HepG2 (cell line): Measurements from ENCODE around the gene NCAPG. TPM values are rescaled to one million over a fixed set of nuclear protein-coding genes. Genes with fewer than 3 reads are reported as not detected.

Experiments used
- ATAC-seq: fragments of 200-7000 bp; cut with Tn5 transposase; 3 replicates; pipeline ENCODE4 v1.9.1; 2020; ENCODE audit warnings: mild to moderate bottlenecking, moderate library complexity
- BruUV-seq: library from RNA; stranded (reverse); fragments of 400-500 nt; replicated peaks from 2 replicates; lab custom pipeline; 2021; lab: Mats Ljungman, UMichigan
- CTCF ChIA-PET: fragments of 300-600 bp; formaldehyde crosslinking; extraction: SDS; loops from one replicate; lab custom pipeline; 2021; ENCODE audit warnings: low total read pairs, inconsistent platforms, low intra/inter-chr PET ratio; lab: Yijun Ruan, JAX
- POLR2A ChIA-PET: fragments of 350-600 bp; sonication (Branson Sonifier 250); formaldehyde crosslinking; loops from one replicate; lab custom pipeline; 2020; ENCODE audit warnings: antibody characterized with exemption, inconsistent platforms; lab: Yijun Ruan, JAX
- DNase-seq: peaks from one replicate; pipeline ENCODE4 v3.0.0-alpha.2; 2015; ENCODE audit warnings: low spot score
- FAIRE-seq: peaks from 3 replicates; lab custom pipeline; 2011; peaks lifted over from hg19 to GRCh38; lab: Jason Lieb, UNC
- H2AFZ ChIP-seq: one replicate; pipeline ENCODE4 v1.6.1; 2011; ENCODE audit warnings: low read length, inconsistent platforms
- H3K27ac ChIP-seq: fragments of 300-600 bp; 3 replicates; pipeline ENCODE4 v1.8.0; 2011; ENCODE audit warnings: mixed run types, mild to moderate bottlenecking, mixed read lengths, low read length, inconsistent platforms; ENCODE audit not compliant: insufficient read depth; ENCODE audit errors: extremely low read length
- H3K27me3 ChIP-seq, 2 experiments: fragments of 200-600 bp in 1 of 2; 2 replicates in 1 of 2; 3 replicates in 1 of 2; pipeline versions ENCODE4 v1.6.0 to v1.8.0; 2011; ENCODE audit warnings: low read length in 2 of 2, mild to moderate bottlenecking in 2 of 2, moderate library complexity in 2 of 2, inconsistent platforms in 1 of 2; ENCODE audit not compliant: insufficient read depth in 2 of 2, control insufficient read depth in 1 of 2
- H3K36me3 ChIP-seq, 2 experiments: fragments of 200-600 bp in 1 of 2; replicated peaks in 1 of 2; 2 replicates in 1 of 2; 3 replicates in 1 of 2; pipeline versions ENCODE4 v1.5.1 to v1.8.0; 2011; ENCODE audit warnings: low read length in 2 of 2, inconsistent platforms in 1 of 2; ENCODE audit not compliant: insufficient read depth in 2 of 2, control insufficient read depth in 1 of 2
- H3K4me1 ChIP-seq: 2 replicates; pipeline ENCODE4 v1.5.1; 2012; ENCODE audit warnings: low read length, inconsistent platforms; ENCODE audit not compliant: insufficient read depth
- H3K4me2 ChIP-seq: 2 replicates; pipeline ENCODE4 v1.6.0; 2011; ENCODE audit warnings: low read depth, low read length, inconsistent platforms
- H3K4me3 ChIP-seq, 3 experiments: fragments of 200-600 bp in 1 of 3; sonication (generic), shearing (Covaris generic) in 1 of 3; replicated peaks in 1 of 3; 2 replicates each; pipeline ENCODE4 v1.5.1; 2011 to 2016; ENCODE audit warnings: low read length in 3 of 3, inconsistent platforms in 2 of 3, low read depth in 2 of 3, mild to moderate bottlenecking in 2 of 3, control low read depth in 1 of 3, mixed read lengths in 1 of 3; ENCODE audit not compliant: insufficient read depth in 1 of 3
- H3K79me2 ChIP-seq: one replicate; pipeline ENCODE4 v1.6.1; 2011; ENCODE audit warnings: low read length, inconsistent platforms; ENCODE audit not compliant: insufficient read depth
- H3K9ac ChIP-seq: 2 replicates; pipeline ENCODE4 v1.6.0; 2011; ENCODE audit warnings: mild to moderate bottlenecking, low read depth, low read length, inconsistent platforms; ENCODE audit not compliant: insufficient read depth
- H3K9me3 ChIP-seq: 2 replicates; pipeline ENCODE4 v1.5.1; 2012; ENCODE audit warnings: mild to moderate bottlenecking, low read length
- H4K20me1 ChIP-seq: 2 replicates; pipeline ENCODE4 v1.6.0; 2011; ENCODE audit warnings: inconsistent platforms, mild to moderate bottlenecking, low read length, moderate library complexity; ENCODE audit not compliant: insufficient read depth
- MTA1 ChIP-seq: sonication (generic); formaldehyde crosslinking; IDR thresholded peaks from 2 replicates; pipeline ENCODE4 v1.4.0; 2020; ENCODE audit warnings: missing genetic modification reagents, mild to moderate bottlenecking, borderline replicate concordance
- NFYB ChIP-seq: sonication (generic); formaldehyde crosslinking; IDR thresholded peaks from 2 replicates; pipeline ENCODE4 v1.4.0; 2020; ENCODE audit warnings: missing genetic modification reagents
- POLR2AphosphoS2 ChIP-seq: IDR thresholded peaks from 2 replicates; pipeline ENCODE4 v1.6.1; 2011; ENCODE audit warnings: low read depth, low read length, improper control_type of control experiment
- PRDM10 ChIP-seq: sonication (generic); formaldehyde crosslinking; IDR thresholded peaks from 2 replicates; pipeline ENCODE4 v1.4.0; 2020; ENCODE audit warnings: low read depth, missing genetic modification reagents
- SALL1 ChIP-seq: sonication (generic); formaldehyde crosslinking; IDR thresholded peaks from 2 replicates; pipeline ENCODE4 v1.8.0; 2022; ENCODE audit warnings: mild to moderate bottlenecking, missing genetic modification reagents
- STAG1 ChIP-seq: sonication (generic); formaldehyde crosslinking; IDR thresholded peaks from 2 replicates; pipeline ENCODE4 v1.4.0; 2020; ENCODE audit warnings: missing genetic modification reagents
- TAF15 ChIP-seq: fragments of 200-400 bp; formaldehyde crosslinking; IDR thresholded peaks from one replicate; pipeline ENCODE4 v1.6.1; 2018; ENCODE audit warnings: mild to moderate bottlenecking, low read depth, low read length; ENCODE audit not compliant: poor library complexity, severe bottlenecking
- TIGD3 ChIP-seq: sonication (generic); formaldehyde crosslinking; IDR thresholded peaks from 2 replicates; pipeline ENCODE4 v1.5.1; 2020; ENCODE audit warnings: mild to moderate bottlenecking, missing genetic modification reagents, borderline replicate concordance
- TOE1 ChIP-seq: sonication (generic); formaldehyde crosslinking; IDR thresholded peaks from 2 replicates; pipeline ENCODE4 v1.4.0; 2020; ENCODE audit warnings: mild to moderate bottlenecking, missing genetic modification reagents
- ZBTB14 ChIP-seq: sonication (generic); formaldehyde crosslinking; IDR thresholded peaks from 2 replicates; pipeline ENCODE4 v1.4.0; 2020; ENCODE audit warnings: missing genetic modification reagents
- ZFP1 ChIP-seq: IDR thresholded peaks from 2 replicates; pipeline ENCODE4 v1.6.1; 2016
- ZNF720 ChIP-seq: sonication (generic); formaldehyde crosslinking; IDR thresholded peaks from 2 replicates; pipeline ENCODE4 v1.4.0; 2020; ENCODE audit warnings: missing genetic modification reagents
- WGBS: methylation state at CpG from one replicate; pipeline ENCODE4 v1.1.6; 2017; ENCODE audit warnings: low lambda C conversion rate; 5-methylcytosine and 5-hydroxymethylcytosine counted together
- in situ Hi-C: cut with HindIII; loops from 2 replicates; pipeline ENCODE4 v1.10.0; 2017; ENCODE audit warnings: low pct_unique_long_range_greater_than_20kb; ENCODE audit not compliant: extremely low pct_ligation_motif_present
- intact Hi-C: fragments of 100-400 bp; cut with micrococcal nuclease; formaldehyde crosslinking; loops from one replicate; pipeline ENCODE4 v1.10.0; 2022; ENCODE audit not compliant: unreplicated experiment
- polyA plus RNA-seq, 8 experiments: library from polyadenylated mRNA; depleted of rRNA in 3 of 8; stranded (reverse) in 7 of 8; unstranded in 1 of 8; fragments of >200 nt; fragmentation: Illumina TruSeq in 4 of 8; extraction: Trizol in 4 of 8; gene quantifications; 2 replicates each; pipeline versions ENCODE4 v1.2.1 to v1.2.3, GENCODE V29; 2011 to 2016; ENCODE audit warnings: low read depth in 4 of 8, missing spikeins in 1 of 8, mixed read lengths in 1 of 8; ENCODE audit not compliant: insufficient read depth in 1 of 8
- total RNA-seq, 5 experiments: library from RNA; depleted of rRNA; stranded (reverse); fragments of >200 nt; fragmentation: Illumina TruSeq; extraction: Trizol; gene quantifications; 2 replicates each; pipeline ENCODE4 v1.2.3, GENCODE V29; 2016; ENCODE audit warnings: low read depth in 1 of 5

The NCAPG gene
- total and polyA plus RNA-seq, 2 of the 13 experiments (the other 11 are each of a cell fraction or from before 2014, with no cell fraction given) = 14.8 to 61.9 TPM

- H4K20me1 ChIP-seq = no peaks in the 10 kb centered on the region
- no peaks in the 10 kb centered on the region for H3K9me3 ChIP-seq
- no peak overlapping the region for H3K27ac ChIP-seq
- no peaks in the 10 kb centered on the region for H3K79me2 ChIP-seq
- TF ChIP-seq TIGD3 (CRISPR knock-in tag) (no peak), PRDM10 (no peak), POLR2AphosphoS2 (no peak), TAF15 (no peak), ZFP1 (no peak), MTA1 (CRISPR knock-in tag) (no peak), TOE1 (CRISPR knock-in tag) (no peak), STAG1 (no peak), NFYB (CRISPR knock-in tag) (no peak), SALL1 (no peak), ZBTB14 (CRISPR knock-in tag) (no peak), ZNF720 (CRISPR knock-in tag) (no peak)
- H3K27me3 ChIP-seq = no peaks in the 10 kb centered on the region; a peak in 1 of 5 replicates
- intact Hi-C loops = no loop called here
- H3K9ac ChIP-seq = no peak overlapping the region
- CTCF ChIA-PET = no interaction called here
- POLR2A ChIA-PET = no interaction called here
- H3K4me1 ChIP-seq = peaks cover 12% of the 10 kb centered on the region; the same call in 1 of the 2 replicates
- WGBS = 10% methylated on average over 4 of the region's 4 CpGs
- H2AFZ ChIP-seq = no peak overlapping the region
- H3K36me3 ChIP-seq = no peaks in the 10 kb centered on the region
- FAIRE-seq (no peak), DNase-seq (no peak), ATAC-seq (no peak)
- in situ Hi-C loops = no loop called here
- no peak overlapping the region for H3K4me3 ChIP-seq
- no TSS peak for BruUV-seq
- no peak overlapping the region for H3K4me2 ChIP-seq
These were observed 39.9 kb upstream of the NCAPG start for GRCh38 chr4:17770845-17771244.
